ENCODE data around the gene SLC12A5. TPM values are rescaled to one million over a fixed set of nuclear protein-coding genes. Genes with fewer than 3 reads are reported as not detected.

The SLC12A5 gene
- total and polyA plus RNA-seq, 9 of the 15 experiments (the other 6 are each of a cell fraction or from before 2014, with no cell fraction given), result 0.36 to 7.5 (median 2.1) TPM

GRCh38 chr20:45983279-45983743 is 45.7 kb upstream of the SLC12A5 start (continued):
- TF ChIP-seq, protein P1, sequence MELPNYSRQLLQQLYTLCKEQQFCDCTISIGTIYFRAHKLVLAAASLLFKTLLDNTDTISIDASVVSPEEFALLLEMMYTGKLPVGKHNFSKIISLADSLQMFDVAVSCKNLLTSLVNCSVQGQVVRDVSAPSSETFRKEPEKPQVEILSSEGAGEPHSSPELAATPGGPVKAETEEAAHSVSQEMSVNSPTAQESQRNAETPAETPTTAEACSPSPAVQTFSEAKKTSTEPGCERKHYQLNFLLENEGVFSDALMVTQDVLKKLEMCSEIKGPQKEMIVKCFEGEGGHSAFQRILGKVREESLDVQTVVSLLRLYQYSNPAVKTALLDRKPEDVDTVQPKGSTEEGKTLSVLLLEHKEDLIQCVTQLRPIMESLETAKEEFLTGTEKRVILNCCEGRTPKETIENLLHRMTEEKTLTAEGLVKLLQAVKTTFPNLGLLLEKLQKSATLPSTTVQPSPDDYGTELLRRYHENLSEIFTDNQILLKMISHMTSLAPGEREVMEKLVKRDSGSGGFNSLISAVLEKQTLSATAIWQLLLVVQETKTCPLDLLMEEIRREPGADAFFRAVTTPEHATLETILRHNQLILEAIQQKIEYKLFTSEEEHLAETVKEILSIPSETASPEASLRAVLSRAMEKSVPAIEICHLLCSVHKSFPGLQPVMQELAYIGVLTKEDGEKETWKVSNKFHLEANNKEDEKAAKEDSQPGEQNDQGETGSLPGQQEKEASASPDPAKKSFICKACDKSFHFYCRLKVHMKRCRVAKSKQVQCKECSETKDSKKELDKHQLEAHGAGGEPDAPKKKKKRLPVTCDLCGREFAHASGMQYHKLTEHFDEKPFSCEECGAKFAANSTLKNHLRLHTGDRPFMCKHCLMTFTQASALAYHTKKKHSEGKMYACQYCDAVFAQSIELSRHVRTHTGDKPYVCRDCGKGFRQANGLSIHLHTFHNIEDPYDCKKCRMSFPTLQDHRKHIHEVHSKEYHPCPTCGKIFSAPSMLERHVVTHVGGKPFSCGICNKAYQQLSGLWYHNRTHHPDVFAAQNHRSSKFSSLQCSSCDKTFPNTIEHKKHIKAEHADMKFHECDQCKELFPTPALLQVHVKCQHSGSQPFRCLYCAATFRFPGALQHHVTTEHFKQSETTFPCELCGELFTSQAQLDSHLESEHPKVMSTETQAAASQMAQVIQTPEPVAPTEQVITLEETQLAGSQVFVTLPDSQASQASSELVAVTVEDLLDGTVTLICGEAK (IDR thresholded peaks at IDR 0.05), result 0 out of 2 replicates have a peak, but pooled peaks have one; percentile 20
- TF ChIP-seq, protein P1 (CRISPR knock-in tag; IDR thresholded peaks at IDR 0.05), result no peak
- TF ChIP-seq MYC (IDR thresholded peaks at IDR 0.05; ENCODE audit: low read depth, low read length) (peak; percentile 79), MYC (CRISPR knock-in tag; IDR thresholded peaks at IDR 0.05; ENCODE audit: borderline replicate concordance, low read depth) (no peak), USF2 (CRISPR knock-in tag; IDR thresholded peaks at IDR 0.05) (peak; percentile 78), KDM1A (IDR thresholded peaks at IDR 0.05) (peak; percentile 80 to 92), LEF1 (IDR thresholded peaks at IDR 0.05) (peak; percentile 79; the same call in 1 of the 2 replicates), ZBTB34 (CRISPR knock-in tag; IDR thresholded peaks at IDR 0.05) (no peak), SP1 (CRISPR knock-in tag; IDR thresholded peaks at IDR 0.05) (no peak), FOXK2 (conservative IDR thresholded peaks at IDR 0.05 in 1 of 2, IDR thresholded peaks at IDR 0.05 in 1 of 2; ENCODE audit: low read depth in 2 of 2) (peak in 1 of 2 experiments; percentile 42; a peak in 1 of 4 replicates), ZNF512 (tag; IDR thresholded peaks at IDR 0.05) (no peak), NFRKB (IDR thresholded peaks at IDR 0.05; ENCODE audit: low read depth) (peak; percentile 68; the same call in 1 of the 2 replicates)
- TF ChIP-seq, protein P2, sequence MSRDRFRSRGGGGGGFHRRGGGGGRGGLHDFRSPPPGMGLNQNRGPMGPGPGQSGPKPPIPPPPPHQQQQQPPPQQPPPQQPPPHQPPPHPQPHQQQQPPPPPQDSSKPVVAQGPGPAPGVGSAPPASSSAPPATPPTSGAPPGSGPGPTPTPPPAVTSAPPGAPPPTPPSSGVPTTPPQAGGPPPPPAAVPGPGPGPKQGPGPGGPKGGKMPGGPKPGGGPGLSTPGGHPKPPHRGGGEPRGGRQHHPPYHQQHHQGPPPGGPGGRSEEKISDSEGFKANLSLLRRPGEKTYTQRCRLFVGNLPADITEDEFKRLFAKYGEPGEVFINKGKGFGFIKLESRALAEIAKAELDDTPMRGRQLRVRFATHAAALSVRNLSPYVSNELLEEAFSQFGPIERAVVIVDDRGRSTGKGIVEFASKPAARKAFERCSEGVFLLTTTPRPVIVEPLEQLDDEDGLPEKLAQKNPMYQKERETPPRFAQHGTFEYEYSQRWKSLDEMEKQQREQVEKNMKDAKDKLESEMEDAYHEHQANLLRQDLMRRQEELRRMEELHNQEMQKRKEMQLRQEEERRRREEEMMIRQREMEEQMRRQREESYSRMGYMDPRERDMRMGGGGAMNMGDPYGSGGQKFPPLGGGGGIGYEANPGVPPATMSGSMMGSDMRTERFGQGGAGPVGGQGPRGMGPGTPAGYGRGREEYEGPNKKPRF (IDR thresholded peaks at IDR 0.05; ENCODE audit: low read depth, low read length), result no peak

Data from K562 (cell line).